Gastroesophageal sphincter (tissue), 3 donors: ENCODE measurements around the gene TBC1D10A.

Experiments
- POLR2A ChIP-seq, 2 donors: fragments of 450-650 bp; IDR thresholded peaks; one replicate each; pipeline ENCODE4 v1.6.1; 2017; ENCODE audit warnings: antibody characterized with exemption in 2 of 2, mild to moderate bottlenecking in 2 of 2, moderate library complexity in 1 of 2
- TF ChIP-seq, protein P1 (sequence below), 4 experiments: fragments of 200-600 bp in 2 of 4; fragments of 450-650 bp in 2 of 4; sonication (generic) in 1 of 4; IDR thresholded peaks; one replicate each; pipeline ENCODE4 v1.5.1; 2017 to 2019; ENCODE audit warnings: antibody characterized with exemption in 4 of 4, mild to moderate bottlenecking in 2 of 4, moderate library complexity in 2 of 4

GRCh38 chr22:30332994-30333706 lies 6.4 kb upstream of the TBC1D10A start:
- TF ChIP-seq, protein P1, sequence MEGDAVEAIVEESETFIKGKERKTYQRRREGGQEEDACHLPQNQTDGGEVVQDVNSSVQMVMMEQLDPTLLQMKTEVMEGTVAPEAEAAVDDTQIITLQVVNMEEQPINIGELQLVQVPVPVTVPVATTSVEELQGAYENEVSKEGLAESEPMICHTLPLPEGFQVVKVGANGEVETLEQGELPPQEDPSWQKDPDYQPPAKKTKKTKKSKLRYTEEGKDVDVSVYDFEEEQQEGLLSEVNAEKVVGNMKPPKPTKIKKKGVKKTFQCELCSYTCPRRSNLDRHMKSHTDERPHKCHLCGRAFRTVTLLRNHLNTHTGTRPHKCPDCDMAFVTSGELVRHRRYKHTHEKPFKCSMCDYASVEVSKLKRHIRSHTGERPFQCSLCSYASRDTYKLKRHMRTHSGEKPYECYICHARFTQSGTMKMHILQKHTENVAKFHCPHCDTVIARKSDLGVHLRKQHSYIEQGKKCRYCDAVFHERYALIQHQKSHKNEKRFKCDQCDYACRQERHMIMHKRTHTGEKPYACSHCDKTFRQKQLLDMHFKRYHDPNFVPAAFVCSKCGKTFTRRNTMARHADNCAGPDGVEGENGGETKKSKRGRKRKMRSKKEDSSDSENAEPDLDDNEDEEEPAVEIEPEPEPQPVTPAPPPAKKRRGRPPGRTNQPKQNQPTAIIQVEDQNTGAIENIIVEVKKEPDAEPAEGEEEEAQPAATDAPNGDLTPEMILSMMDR (IDR thresholded peaks at IDR 0.05): no peak
- TF ChIP-seq POLR2A (IDR thresholded peaks at IDR 0.05): no peak
